Embryonic facial prominence (tissue), 1 donor: ENCODE data around the gene STXBP1.
A peak's percentile ranks its signal among the peaks of the same experiment; 100 is the strongest.

Experiments
- DNase-seq: peaks from one replicate; pipeline ENCODE4 v3.0.0-alpha.2; 2016; ENCODE audit errors: extremely low spot score

The STXBP1 gene

GRCh38 chr9:127652733-127653132 lies 40.7 kb downstream of the STXBP1 start:
- DNase-seq: no peak

DNA sequence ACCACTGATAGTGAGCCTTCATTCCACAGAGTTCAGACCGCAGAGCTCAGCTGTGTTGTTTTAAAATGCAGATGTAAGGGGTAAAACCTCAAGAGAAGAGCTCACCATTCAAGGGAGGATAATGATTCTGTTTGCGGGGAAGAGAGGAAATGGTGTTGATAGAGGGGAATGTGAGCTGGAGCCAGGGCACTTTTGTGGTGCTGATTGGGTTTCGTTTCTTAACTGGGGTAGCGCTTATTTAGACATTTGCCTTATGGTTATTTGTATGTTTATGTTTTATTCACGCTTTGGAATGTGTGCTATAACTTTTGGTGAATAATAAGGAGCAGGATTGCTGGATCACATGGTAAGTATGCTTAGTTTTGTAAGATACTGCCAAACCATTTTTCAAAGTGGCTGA lies 42.5 kb downstream of the STXBP1 start:
- no peak for DNase-seq

- no peak for DNase-seq
Observed at GRCh38 chr9:127658428-127658827, 46.4 kb downstream of the STXBP1 start.

GRCh38 chr9:127660886-127661741 lies 49.0 kb downstream of the STXBP1 start:
- no peak for DNase-seq

- DNase-seq: no peak
Observed at GRCh38 chr9:127662617-127663016, 50.5 kb downstream of the STXBP1 start.

DNA sequence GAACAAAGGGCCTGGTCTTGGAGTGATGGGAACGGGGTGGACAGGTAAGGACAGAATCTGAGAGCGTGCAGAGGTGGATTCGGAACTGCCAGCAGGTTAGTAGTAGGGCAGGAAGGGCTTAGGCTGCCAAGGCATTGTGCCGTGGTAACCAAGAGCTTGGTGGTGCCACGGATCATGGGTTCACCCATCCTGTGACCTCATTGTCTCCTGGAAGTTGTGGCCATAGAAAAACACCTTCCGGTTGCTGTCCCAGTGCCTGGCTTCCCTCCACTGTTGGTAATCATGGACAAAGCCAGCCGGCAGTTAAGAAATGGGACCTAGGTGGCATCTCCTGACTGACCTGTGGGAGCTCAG lies 52.2 kb downstream of the STXBP1 start:
- DNase-seq: no peak

- DNase-seq: peak; percentile 7
Observed at GRCh38 chr9:127664678-127665507, 52.8 kb downstream of the STXBP1 start.

DNA sequence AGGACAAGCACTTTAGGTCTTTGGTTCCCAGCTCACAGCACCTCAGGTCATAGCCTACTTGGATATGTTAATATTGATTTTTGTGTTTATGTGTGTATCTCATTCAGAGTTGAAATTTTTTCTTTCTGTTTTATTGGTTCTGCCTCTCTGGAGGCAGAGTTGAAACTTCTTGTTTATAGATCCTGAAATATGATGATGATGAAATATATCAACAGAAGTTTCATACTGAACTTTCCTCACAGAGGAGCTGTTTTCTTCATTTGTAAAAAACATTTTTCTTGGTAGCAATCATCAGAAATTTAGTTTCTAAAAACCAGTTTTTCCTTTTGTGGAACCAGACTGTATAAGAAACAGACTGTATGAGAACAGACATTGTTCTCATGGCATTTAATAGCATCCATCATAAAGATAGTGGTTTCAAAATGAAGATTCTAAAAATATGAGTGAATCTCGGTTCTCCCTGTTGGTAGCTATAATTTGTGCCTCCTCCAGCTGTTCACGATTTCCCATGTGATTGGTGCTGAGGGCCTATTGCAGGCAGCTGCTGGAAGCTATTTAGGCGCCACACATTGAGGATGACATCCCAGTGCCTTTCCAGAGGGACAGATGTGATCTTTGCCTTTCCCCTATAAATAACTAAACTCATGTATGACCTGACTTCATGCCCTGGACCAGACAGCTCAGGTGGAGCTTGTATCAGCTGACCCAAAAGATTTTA lies 55.2 kb downstream of the STXBP1 start:
- no peak for DNase-seq

GRCh38 chr9:127667906-127668305 lies 55.8 kb downstream of the STXBP1 start:
- DNase-seq: no peak

- no peak for DNase-seq
Observed at GRCh38 chr9:127673234-127673633, 61.2 kb downstream of the STXBP1 start.

- DNase-seq: no peak
Observed at GRCh38 chr9:127676638-127677037, 64.6 kb downstream of the STXBP1 start.

- no peak for DNase-seq
Observed at GRCh38 chr9:127679506-127679905, 67.4 kb downstream of the STXBP1 start.

GRCh38 chr9:127680226-127680625 lies 68.1 kb downstream of the STXBP1 start:
- DNase-seq: no peak

DNA sequence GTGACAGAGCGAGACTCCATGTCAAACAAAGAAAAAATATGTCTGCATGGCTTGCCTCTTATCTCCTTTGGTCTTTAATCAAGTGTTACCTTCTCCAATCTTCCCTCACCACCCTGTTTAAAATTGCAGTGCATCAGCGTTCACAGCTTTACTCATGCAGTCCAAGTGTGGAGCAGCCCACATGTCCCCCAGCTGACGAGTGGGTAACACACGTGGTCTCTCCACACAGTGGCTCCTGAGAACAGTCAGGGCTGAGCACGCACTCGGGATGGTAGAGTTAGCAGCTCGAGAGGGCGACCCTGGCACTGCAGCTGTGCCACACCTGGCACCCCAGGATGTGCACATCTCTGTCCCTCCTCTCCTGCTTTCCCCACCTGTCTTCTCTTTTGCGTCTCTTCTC lies 68.8 kb downstream of the STXBP1 start:
- DNase-seq: no peak

GRCh38 chr9:127682351-127683136 lies 70.5 kb downstream of the STXBP1 start:
- no peak for DNase-seq

- DNase-seq: no peak
Observed at GRCh38 chr9:127683723-127684122, 71.6 kb downstream of the STXBP1 start.

GRCh38 chr9:127684576-127684975 lies 72.5 kb downstream of the STXBP1 start:
- DNase-seq: no peak

DNA sequence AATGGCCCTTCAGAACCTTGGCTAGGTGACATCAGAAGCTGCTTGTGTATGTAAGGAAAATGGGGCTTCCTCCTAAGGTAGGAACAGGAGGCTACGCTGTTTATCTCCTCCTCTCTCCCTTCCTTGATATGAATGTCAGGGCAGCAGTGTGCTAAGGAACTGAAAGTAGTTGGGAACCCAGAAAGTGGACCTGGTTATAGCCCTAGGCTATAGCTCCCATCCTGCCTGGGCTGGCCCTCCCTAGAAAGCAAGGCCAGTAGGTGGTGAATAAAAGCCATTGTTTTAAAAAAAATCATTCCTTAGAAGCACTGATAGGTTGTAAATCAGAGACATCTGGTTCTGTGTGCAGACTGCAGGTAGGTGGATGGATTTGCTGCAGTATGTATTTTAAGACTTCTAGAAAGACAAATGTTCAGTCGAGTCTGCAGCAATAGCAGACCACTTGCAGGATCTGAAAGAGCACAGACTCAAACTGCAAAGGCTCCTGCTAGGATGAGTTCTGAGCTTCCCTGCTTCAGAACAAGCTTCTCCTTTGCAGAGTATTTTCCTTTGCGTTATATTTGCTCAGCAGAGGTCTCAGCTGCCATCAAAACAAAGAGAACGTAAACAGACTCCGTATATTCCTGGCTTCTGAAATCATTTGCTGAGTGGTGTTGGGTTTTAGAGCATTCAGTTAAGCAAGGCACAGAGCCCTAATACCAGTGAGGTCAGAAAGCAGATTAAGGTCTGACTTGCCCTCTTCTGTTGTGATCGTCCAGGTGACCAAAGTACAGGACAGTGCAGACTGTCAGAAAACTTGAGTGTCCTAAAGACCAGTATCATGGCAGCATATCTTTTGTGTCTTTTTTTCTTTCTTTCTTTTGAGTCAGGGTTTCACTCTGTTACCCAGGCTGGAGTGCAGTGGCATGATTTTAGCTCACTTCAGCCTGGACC lies 74.7 kb downstream of the STXBP1 start:
- DNase-seq: no peak

GRCh38 chr9:127689329-127690000 lies 77.4 kb downstream of the STXBP1 start:
- no peak for DNase-seq

DNA sequence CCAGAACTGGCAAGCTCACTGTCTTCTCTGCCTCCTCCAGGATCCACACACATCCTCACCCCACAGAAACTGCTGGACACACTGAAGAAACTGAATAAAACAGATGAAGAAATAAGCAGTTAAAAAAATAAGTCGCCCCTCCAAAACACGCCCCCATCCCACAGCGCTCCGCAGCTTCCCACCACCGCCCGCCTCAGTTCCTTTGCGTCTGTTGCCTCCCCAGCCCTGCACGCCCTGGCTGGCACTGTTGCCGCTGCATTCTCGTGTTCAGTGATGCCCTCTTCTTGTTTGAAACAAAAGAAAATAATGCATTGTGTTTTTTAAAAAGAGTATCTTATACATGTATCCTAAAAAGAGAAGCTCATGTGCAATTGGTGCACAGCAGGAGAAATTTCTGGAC lies 78.7 kb downstream of the STXBP1 start:
- no peak for DNase-seq
